IMR-90 (cell line): ENCODE results near the gene GABBR2. TPM values are rescaled to one million over a fixed set of nuclear protein-coding genes. Genes with fewer than 3 reads are reported as not detected.

Experiments
- ATAC-seq: fragments of 200-7000 bp; cut with Tn5 transposase; 2 replicates; pipeline ENCODE4 v1.9.1; 2020; ENCODE audit warnings: low read depth, mild to moderate bottlenecking, moderate library complexity
- BruUV-seq: library from RNA; stranded (reverse); fragments of 400-500 nt; replicated peaks from 2 replicates; lab custom pipeline; 2021; lab: Mats Ljungman, UMichigan
- CTCF ChIA-PET: fragments of 300-600 bp; formaldehyde crosslinking; extraction: SDS; loops from one replicate; lab custom pipeline; 2021; ENCODE audit warnings: antibody characterized with exemption; lab: Yijun Ruan, JAX
- POLR2A ChIA-PET: fragments of 300-600 bp; sonication (Branson Sonifier 250); formaldehyde crosslinking; loops from one replicate; lab custom pipeline; 2022; ENCODE audit warnings: antibody characterized with exemption; ENCODE audit not compliant: unreplicated experiment; lab: Charles Lee
- DNase-seq: peaks from one replicate; pipeline ENCODE4 v3.0.0; 2013
- H2AFZ ChIP-seq: replicated peaks from 2 replicates; pipeline ENCODE3; 2013; ENCODE audit warnings: low read length, mild to moderate bottlenecking; ENCODE audit not compliant: poor library complexity
- H2AK5ac ChIP-seq: 2 replicates; pipeline ENCODE4 v1.6.1; 2013; ENCODE audit warnings: low read depth, low read length, inconsistent platforms
- H2AK9ac ChIP-seq: replicated peaks from 2 replicates; pipeline ENCODE3; 2013; ENCODE audit warnings: mild to moderate bottlenecking, low read depth, low read length, moderate library complexity; ENCODE audit not compliant: poor library complexity
- H2BK120ac ChIP-seq: 2 replicates; pipeline ENCODE4 v1.6.1; 2013; ENCODE audit warnings: low read depth, low read length, inconsistent platforms
- H2BK15ac ChIP-seq: 3 replicates; pipeline ENCODE4 v1.6.1; 2013; ENCODE audit warnings: low read depth, low read length, inconsistent platforms
- H2BK20ac ChIP-seq: 2 replicates; pipeline ENCODE4 v1.6.1; 2013; ENCODE audit warnings: low read depth, mild to moderate bottlenecking, inconsistent platforms, low read length, moderate library complexity
- H2BK5ac ChIP-seq: 2 replicates; pipeline ENCODE4 v1.6.1; 2013; ENCODE audit warnings: mild to moderate bottlenecking, low read depth, low read length, inconsistent platforms; ENCODE audit not compliant: poor library complexity, severe bottlenecking
- H3K14ac ChIP-seq: replicated peaks from 2 replicates; pipeline ENCODE4 v1.6.1; 2013; ENCODE audit warnings: low read depth, low read length, inconsistent platforms
- H3K18ac ChIP-seq: 2 replicates; pipeline ENCODE4 v1.6.1; 2013; ENCODE audit warnings: low read depth, low read length, control low read depth
- H3K23ac ChIP-seq: 2 replicates; pipeline ENCODE4 v1.6.1; 2013; ENCODE audit warnings: low read depth, low read length, inconsistent platforms
- H3K27ac ChIP-seq: 2 replicates; pipeline ENCODE4 v1.5.1; 2013; ENCODE audit warnings: mild to moderate bottlenecking, control low read depth, low read length; ENCODE audit not compliant: insufficient read depth
- H3K27me3 ChIP-seq: 2 replicates; pipeline ENCODE4 v1.6.1; 2013; ENCODE audit warnings: low read length; ENCODE audit not compliant: control insufficient read depth, insufficient read depth
- H3K36me3 ChIP-seq: 2 replicates; pipeline ENCODE4 v1.6.1; 2013; ENCODE audit warnings: low read length, mixed read lengths; ENCODE audit not compliant: control insufficient read depth, insufficient read depth
- H3K4ac ChIP-seq: 2 replicates; pipeline ENCODE4 v1.6.1; 2013; ENCODE audit warnings: low read depth, low read length, inconsistent platforms
- H3K4me1 ChIP-seq: 2 replicates; pipeline ENCODE4 v1.6.1; 2013; ENCODE audit warnings: low read length, mixed read lengths; ENCODE audit not compliant: control insufficient read depth, insufficient read depth
- H3K4me2 ChIP-seq: 2 replicates; pipeline ENCODE4 v1.6.1; 2013; ENCODE audit warnings: low read depth, mild to moderate bottlenecking, control low read depth, low read length, moderate library complexity
- H3K4me3 ChIP-seq: 2 replicates; pipeline ENCODE4 v1.5.1; 2013; ENCODE audit warnings: low read depth, mild to moderate bottlenecking, control low read depth, low read length, moderate library complexity; ENCODE audit not compliant: insufficient read depth
- H3K56ac ChIP-seq: 2 replicates; pipeline ENCODE4 v1.6.1; 2013; ENCODE audit warnings: low read length, inconsistent platforms; ENCODE audit not compliant: insufficient read depth; ENCODE audit errors: extremely low read depth
- H3K79me1 ChIP-seq, 2 experiments: 2 replicates each; pipeline ENCODE4 v1.6.1; 2013; ENCODE audit warnings: low read length in 2 of 2, inconsistent platforms in 1 of 2, low read depth in 1 of 2
- H3K9ac ChIP-seq: 2 replicates; pipeline ENCODE4 v1.6.1; 2013; ENCODE audit warnings: low read depth, low read length, control low read depth
- H3K9me1 ChIP-seq: 2 replicates; pipeline ENCODE4 v1.6.1; 2013; ENCODE audit warnings: low read length, inconsistent platforms; ENCODE audit not compliant: insufficient read depth
- H3K9me3 ChIP-seq: 2 replicates; pipeline ENCODE4 v1.6.1; 2013; ENCODE audit warnings: low read length; ENCODE audit not compliant: control insufficient read depth, insufficient read depth
- H4K20me1 ChIP-seq: 2 replicates; pipeline ENCODE4 v1.6.1; 2013; ENCODE audit warnings: low read length, inconsistent platforms; ENCODE audit not compliant: insufficient read depth
- H4K5ac ChIP-seq: 2 replicates; pipeline ENCODE4 v1.6.1; 2013; ENCODE audit warnings: mild to moderate bottlenecking, low read depth, low read length, control low read depth
- H4K8ac ChIP-seq, 2 experiments: 2 replicates each; pipeline ENCODE4 v1.6.1; 2013; ENCODE audit warnings: low read depth in 2 of 2, low read length in 2 of 2, control low read depth in 1 of 2, inconsistent platforms in 1 of 2
- H4K91ac ChIP-seq: 2 replicates; pipeline ENCODE4 v1.6.1; 2013; ENCODE audit warnings: low read depth, low read length, inconsistent platforms; ENCODE audit not compliant: insufficient read depth
- BHLHE40 ChIP-seq: fragments of 150-350 bp; IDR thresholded peaks from 2 replicates; pipeline ENCODE4 v1.6.1; 2016; ENCODE audit warnings: mild to moderate bottlenecking, low read depth, low read length
- CEBPB ChIP-seq: IDR thresholded peaks from 2 replicates; pipeline ENCODE4 v1.6.1; 2012; ENCODE audit warnings: low read depth, low read length, improper control_type of control experiment
- CTCF ChIP-seq: conservative IDR thresholded peaks from 2 replicates; pipeline ENCODE4 v1.5.1; 2012; ENCODE audit warnings: mild to moderate bottlenecking, low read depth, low read length, improper control_type of control experiment
- ELK1 ChIP-seq: fragments of 150-350 bp; IDR thresholded peaks from 2 replicates; pipeline ENCODE4 v1.6.1; 2016; ENCODE audit warnings: low read depth, mild to moderate bottlenecking, low read length, moderate library complexity, borderline replicate concordance
- FOS ChIP-seq: fragments of 150-350 bp; IDR thresholded peaks from 2 replicates; pipeline ENCODE4 v1.6.1; 2016; ENCODE audit warnings: low read depth, low read length
- MAFK ChIP-seq: IDR thresholded peaks from 2 replicates; pipeline ENCODE4 v1.6.1; 2012; ENCODE audit warnings: low read depth, low read length, improper control_type of control experiment
- MAZ ChIP-seq: IDR thresholded peaks from 2 replicates; pipeline ENCODE4 v1.6.1; 2012; ENCODE audit warnings: low read depth, mild to moderate bottlenecking, low read length, improper control_type of control experiment, moderate library complexity, borderline replicate concordance
- MXI1 ChIP-seq: IDR thresholded peaks from 2 replicates; pipeline ENCODE4 v1.6.1; 2012; ENCODE audit warnings: low read depth, mild to moderate bottlenecking, low read length, moderate library complexity, borderline replicate concordance
- NFE2L2 ChIP-seq: fragments of 150-350 bp; IDR thresholded peaks from 2 replicates; pipeline ENCODE4 v1.6.1; 2016; ENCODE audit warnings: low read depth, mild to moderate bottlenecking, low read length
- POLR2A ChIP-seq: IDR thresholded peaks from 2 replicates; pipeline ENCODE4 v1.6.1; 2012; ENCODE audit warnings: mild to moderate bottlenecking, low read depth, low read length
- RAD21 ChIP-seq: IDR thresholded peaks from 2 replicates; pipeline ENCODE4 v1.6.1; 2012; ENCODE audit warnings: low read length, improper control_type of control experiment
- RCOR1 ChIP-seq: IDR thresholded peaks from 2 replicates; pipeline ENCODE4 v1.6.1; 2012; ENCODE audit warnings: mild to moderate bottlenecking, low read length, improper control_type of control experiment; ENCODE audit not compliant: insufficient replicate concordance
- SMC3 ChIP-seq: fragments of 150-350 bp; IDR thresholded peaks from 2 replicates; pipeline ENCODE4 v1.6.1; 2016; ENCODE audit warnings: low read depth, mild to moderate bottlenecking, antibody characterized with exemption, low read length, moderate library complexity
- USF2 ChIP-seq: fragments of 150-350 bp; IDR thresholded peaks from 2 replicates; pipeline ENCODE4 v1.6.1; 2017; ENCODE audit warnings: mild to moderate bottlenecking, antibody characterized with exemption, low read length, low read depth
- WGBS, 2 experiments: methylation state at CpG; one replicate each; pipeline versions ENCODE4 v1.1.5 to v1.1.7; 2013; ENCODE audit warnings: missing lambda C conversion rate in 2 of 2; ENCODE audit not compliant: insufficient read length in 1 of 2; ENCODE audit errors: extremely low coverage in 2 of 2; 5-methylcytosine and 5-hydroxymethylcytosine counted together
- dilution Hi-C: fragments of 300-500 bp; cut with HindIII; formaldehyde crosslinking; loops from one replicate; pipeline ENCODE4 v1.14.3; 2018; ENCODE audit warnings: low sequenced_read_pairs; ENCODE audit not compliant: unreplicated experiment
- in situ Hi-C: fragments of 300-500 bp; cut with MboI; formaldehyde crosslinking; loops from 3 replicates; pipeline ENCODE4 v1.14.3; 2019; ENCODE audit warnings: low sequenced_read_pairs, inconsistent platforms, mixed read lengths
- intact Hi-C: fragments of 100-400 bp; cut with micrococcal nuclease; formaldehyde crosslinking; loops from 2 replicates; pipeline ENCODE4 v1.10.0; 2022
- polyA plus RNA-seq, 3 experiments: library from polyadenylated mRNA; depleted of rRNA; stranded (reverse); fragments of >200 nt; gene quantifications; 2 replicates each; pipeline ENCODE4 v1.2.3, GENCODE V29; 2012; ENCODE audit warnings: low replicate concordance in 1 of 3
- total RNA-seq: library from RNA; depleted of rRNA; stranded (reverse); fragments of >200 nt; gene quantifications from 2 replicates; pipeline ENCODE4 v1.2.3, GENCODE V29; 2012

GABBR2 gene
- total and polyA plus RNA-seq, 2 of the 4 experiments (the other 2 are of a cell fraction), result 14.2 to 20.3 TPM

- CTCF ChIA-PET, result no interaction called here
- POLR2A ChIA-PET, result no interaction called here
- intact Hi-C loops (no loop called here), dilution Hi-C loops (no loop called here), in situ Hi-C loops (no loop called here)
- H4K20me1 ChIP-seq, result no peaks in the 10 kb centered on the region; the same call in 1 of the 2 replicates
- no peak overlapping the region for H3K27ac ChIP-seq
- H3K4ac ChIP-seq, result no peak overlapping the region
- H2BK15ac ChIP-seq, result no peak overlapping the region
- no peak overlapping the region for H3K18ac ChIP-seq
- ATAC-seq, result no peak
- H2AK9ac ChIP-seq, result no peak overlapping the region
- no peak for DNase-seq
- H3K9ac ChIP-seq, result no peak overlapping the region
- no TSS peak for BruUV-seq
- H3K14ac ChIP-seq, result no peak overlapping the region
- H2AFZ ChIP-seq, result no peak overlapping the region
- no peak overlapping the region for H3K56ac ChIP-seq
- H2BK5ac ChIP-seq, result no peak overlapping the region
- TF ChIP-seq MAFK (no peak), ELK1 (no peak), CEBPB (no peak), USF2 (no peak), CTCF (no peak), BHLHE40 (no peak), RAD21 (no peak), SMC3 (no peak), RCOR1 (no peak), FOS (no peak), MXI1 (no peak), NFE2L2 (no peak), POLR2A (no peak), MAZ (no peak)
- no peak overlapping the region for H4K5ac ChIP-seq
- H3K79me1 ChIP-seq, result no peaks in the 10 kb centered on the region
- peaks cover 9% of the 10 kb centered on the region for H3K27me3 ChIP-seq
- no peak overlapping the region for H2BK120ac ChIP-seq
- peaks cover 4% of the 10 kb centered on the region; the same call in 1 of the 2 replicates for H3K9me3 ChIP-seq
- H4K8ac ChIP-seq, result no peak overlapping the region
- H3K9me1 ChIP-seq, result peaks cover 6% of the 10 kb centered on the region; the same call in 1 of the 2 replicates
- H2AK5ac ChIP-seq, result no peak overlapping the region
- no peak overlapping the region for H3K4me2 ChIP-seq
- 74% methylated on average over 7 of the region's 7 CpGs; no CpG with 5 or more reads in 1 of the 2 experiments for WGBS, 2 experiments
- H3K4me3 ChIP-seq, result no peak overlapping the region
- peaks cover 7% of the 10 kb centered on the region; the same call in 1 of the 2 replicates for H3K4me1 ChIP-seq
- no peaks in the 10 kb centered on the region for H3K36me3 ChIP-seq
- no peak overlapping the region for H4K91ac ChIP-seq
- H2BK20ac ChIP-seq, result no peak overlapping the region
- H3K23ac ChIP-seq, result no peak overlapping the region
Measured at GRCh38 chr9:98727428-98727827, 18.7 kb upstream of the GABBR2 start.
